GM11168 (cell line): Measurements from ENCODE around the gene OR4A5.
"Not testable (repeated sequence)": the region's sequence is repeated elsewhere in the genome, so short reads cannot be mapped to it uniquely, and the experiment has no call there.

Experiments used
- in situ Hi-C: fragments of 300-500 bp; cut with MboI; formaldehyde crosslinking; loops from one replicate; pipeline ENCODE4 v1.12.0; 2022; ENCODE audit warnings: low sequenced_read_pairs; ENCODE audit not compliant: unreplicated experiment

The OR4A5 gene, protein sequence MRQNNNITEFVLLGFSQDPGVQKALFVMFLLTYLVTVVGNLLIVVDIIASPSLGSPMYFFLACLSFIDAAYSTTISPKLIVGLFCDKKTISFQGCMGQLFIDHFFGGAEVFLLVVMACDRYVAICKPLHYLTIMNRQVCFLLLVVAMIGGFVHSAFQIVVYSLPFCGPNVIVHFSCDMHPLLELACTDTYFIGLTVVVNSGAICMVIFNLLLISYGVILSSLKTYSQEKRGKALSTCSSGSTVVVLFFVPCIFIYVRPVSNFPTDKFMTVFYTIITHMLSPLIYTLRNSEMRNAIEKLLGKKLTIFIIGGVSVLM

DNA sequence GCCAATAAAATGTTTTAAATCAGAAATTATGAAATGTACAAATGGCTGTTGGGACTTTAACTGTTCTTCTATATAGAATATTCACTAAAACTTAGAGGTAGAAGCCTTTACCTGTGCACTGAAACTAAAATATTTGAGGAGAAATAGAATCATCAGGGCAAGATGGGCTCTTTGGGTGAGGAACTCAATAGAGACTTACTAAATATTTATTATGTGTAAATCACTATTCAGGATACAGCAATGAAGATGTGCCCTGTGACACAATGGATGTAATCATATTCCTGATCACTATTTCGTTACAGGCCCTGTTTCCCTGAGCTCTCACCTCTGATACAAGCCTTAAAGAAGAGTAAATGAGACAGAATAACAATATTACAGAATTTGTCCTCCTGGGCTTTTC, at the start of gene OR4A5:
OR4A5 (plus strand) TSS at position 301 of the 400 bp plus-strand sequence; CDS start at position 354, 53 bp downstream.
- in situ Hi-C loops, result not testable (repeated sequence)

DNA sequence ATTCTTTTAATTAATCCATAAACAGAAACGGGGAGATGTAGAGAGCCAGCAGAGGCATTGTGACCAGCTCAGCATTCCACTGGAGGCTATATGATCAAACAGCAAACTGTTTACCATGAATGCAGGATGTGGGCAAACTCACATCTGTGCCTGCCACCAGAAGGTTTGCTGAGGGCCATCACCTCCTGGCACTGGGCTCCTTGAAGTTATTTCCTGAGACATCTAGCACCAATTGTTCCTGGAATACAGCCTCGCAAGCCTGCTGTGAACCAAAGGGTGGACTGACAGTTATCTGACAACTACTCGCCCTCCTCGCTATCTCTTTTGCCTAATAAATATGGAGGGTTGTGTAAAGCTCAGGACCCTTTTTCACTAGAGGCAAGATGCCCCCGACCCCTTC, 13.5 kb downstream of the OR4A5 start:
- in situ Hi-C loops, result not testable (repeated sequence)
